Kidney epithelial cell (primary cell): ENCODE data around the gene TMCC3. TPM values are rescaled to one million over a fixed set of nuclear protein-coding genes. Genes with fewer than 3 reads are reported as not detected.

Experiments used
- DNase-seq: peaks from one replicate; pipeline ENCODE4 v3.0.0-alpha.2; 2010; ENCODE audit warnings: low read depth
- H3K27me3 ChIP-seq: 2 replicates; pipeline ENCODE4 v1.6.0; 2011; ENCODE audit warnings: low read length; ENCODE audit not compliant: control insufficient read depth, insufficient read depth
- H3K36me3 ChIP-seq: 2 replicates; pipeline ENCODE4 v1.5.1; 2011; ENCODE audit warnings: low read length; ENCODE audit not compliant: control insufficient read depth, insufficient read depth
- H3K4me3 ChIP-seq: 2 replicates; pipeline ENCODE4 v1.5.1; 2011; ENCODE audit warnings: low read depth, mild to moderate bottlenecking, control low read depth, low read length
- CTCF ChIP-seq: IDR thresholded peaks from 2 replicates; pipeline ENCODE4 v1.5.1; 2011; ENCODE audit warnings: mild to moderate bottlenecking, moderate library complexity, low read length, control low read depth, inconsistent platforms; ENCODE audit not compliant: insufficient read depth, poor library complexity, severe bottlenecking
- total RNA-seq: library from RNA; depleted of rRNA; stranded (reverse); fragments of >200 nt; gene quantifications from 2 replicates; pipeline ENCODE4 v1.2.3, GENCODE V29; 2015

TMCC3 gene
- total RNA-seq, 1 donor from 2014 or later = 22.8 TPM

- no peak for DNase-seq
- H3K4me3 ChIP-seq = no peak overlapping the region
- no peaks in the 10 kb centered on the region for H3K36me3 ChIP-seq
- TF ChIP-seq CTCF = no peak
- no peaks in the 10 kb centered on the region for H3K27me3 ChIP-seq
Observed at GRCh38 chr12:94567761-94568160, 82.6 kb downstream of the TMCC3 start.

- H3K4me3 ChIP-seq = no peak overlapping the region
- DNase-seq = no peak
- H3K27me3 ChIP-seq = no peaks in the 10 kb centered on the region
- TF ChIP-seq CTCF = no peak
- H3K36me3 ChIP-seq = no peaks in the 10 kb centered on the region
Observed at GRCh38 chr12:94566345-94566744, 84.0 kb downstream of the TMCC3 start.

GRCh38 chr12:94565683-94566082 is 84.7 kb downstream of the TMCC3 start:
- Histone ChIP-seq H3K4me3 (no peak overlapping the region), H3K36me3 (no peaks in the 10 kb centered on the region), H3K27me3 (no peaks in the 10 kb centered on the region)
- TF ChIP-seq CTCF = no peak
- DNase-seq = no peak

- TF ChIP-seq CTCF = no peak
- H3K36me3 ChIP-seq = no peaks in the 10 kb centered on the region
- H3K27me3 ChIP-seq = no peaks in the 10 kb centered on the region
- H3K4me3 ChIP-seq = no peak overlapping the region
- no peak for DNase-seq
Observed at GRCh38 chr12:94563286-94563685, 87.1 kb downstream of the TMCC3 start.

GRCh38 chr12:94561943-94562411 is 88.4 kb downstream of the TMCC3 start:
- no peaks in the 10 kb centered on the region for H3K36me3 ChIP-seq
- no peaks in the 10 kb centered on the region for H3K27me3 ChIP-seq
- DNase-seq = no peak
- H3K4me3 ChIP-seq = no peak overlapping the region
- TF ChIP-seq CTCF = no peak

- Histone ChIP-seq H3K4me3 (no peak overlapping the region), H3K36me3 (no peaks in the 10 kb centered on the region), H3K27me3 (no peaks in the 10 kb centered on the region)
- no peak for TF ChIP-seq CTCF
- peak; percentile 74 for DNase-seq
Observed at GRCh38 chr12:94560431-94561221, 89.7 kb downstream of the TMCC3 start.
